A673 (cell line): Measurements from ENCODE around the gene HECTD4. TPM values are rescaled to one million over a fixed set of nuclear protein-coding genes. Genes with fewer than 3 reads are reported as not detected.

Source experiments
- BruUV-seq: library from RNA; stranded (reverse); fragments of 400-500 nt; replicated peaks from 2 replicates; lab custom pipeline; 2021; lab: Mats Ljungman, UMichigan
- CTCF ChIA-PET: fragments of 300-600 bp; sonication (Branson Sonifier 250); formaldehyde crosslinking; loops from one replicate; lab custom pipeline; 2022; ENCODE audit warnings: antibody characterized with exemption; lab: Charles Lee
- POLR2A ChIA-PET: fragments of 300-600 bp; sonication (Branson Sonifier 250); formaldehyde crosslinking; loops from one replicate; lab custom pipeline; 2022; ENCODE audit warnings: antibody characterized with exemption; ENCODE audit not compliant: low non-redundant PET; lab: Charles Lee
- DNase-seq: peaks from one replicate; pipeline ENCODE4 v3.0.0-alpha.2; 2015; ENCODE audit warnings: low spot score
- H3K27ac ChIP-seq: fragments of 200-600 bp; sonication (generic); 2 replicates; pipeline ENCODE4 v1.5.1; 2016; ENCODE audit warnings: mixed run types, low read depth, mild to moderate bottlenecking, mixed read lengths, antibody characterized with exemption, low read length; ENCODE audit not compliant: poor library complexity, severe bottlenecking
- H3K27me3 ChIP-seq: fragments of 200-600 bp; sonication (generic); replicated peaks from 2 replicates; pipeline ENCODE4 v1.6.1; 2017; ENCODE audit warnings: mixed run types, low read depth, mild to moderate bottlenecking, mixed read lengths, antibody characterized with exemption, low read length; ENCODE audit not compliant: insufficient read depth, poor library complexity
- H3K36me3 ChIP-seq: fragments of 200-600 bp; sonication (generic); 2 replicates; pipeline ENCODE4 v1.6.1; 2016; ENCODE audit warnings: mixed run types, mild to moderate bottlenecking, mixed read lengths, antibody characterized with exemption, low read length; ENCODE audit not compliant: insufficient read depth, poor library complexity, severe bottlenecking
- H3K4me1 ChIP-seq: fragments of 200-600 bp; sonication (generic); 2 replicates; pipeline ENCODE4 v1.6.1; 2017; ENCODE audit warnings: mixed run types, mild to moderate bottlenecking, mixed read lengths, antibody characterized with exemption, low read length; ENCODE audit not compliant: insufficient read depth, poor library complexity, severe bottlenecking
- H3K4me3 ChIP-seq: fragments of 200-600 bp; sonication (generic); 2 replicates; pipeline ENCODE4 v1.5.1; 2016; ENCODE audit warnings: low read depth, mixed run types, mild to moderate bottlenecking, mixed read lengths, low read length; ENCODE audit not compliant: poor library complexity, severe bottlenecking
- H3K9me3 ChIP-seq: fragments of 200-600 bp; sonication (generic); 2 replicates; pipeline ENCODE4 v1.6.1; 2016; ENCODE audit warnings: mixed run types, low read depth, mild to moderate bottlenecking, mixed read lengths, antibody characterized with exemption, low read length; ENCODE audit not compliant: poor library complexity, severe bottlenecking
- EZH2 ChIP-seq: fragments of 200-600 bp; sonication (generic); IDR thresholded peaks from 2 replicates; pipeline ENCODE4 v1.6.1; 2017; ENCODE audit warnings: borderline replicate concordance, low read depth, mild to moderate bottlenecking, mixed read lengths, antibody characterized with exemption, low read length; ENCODE audit not compliant: poor library complexity, severe bottlenecking
- intact Hi-C: fragments of 100-400 bp; cut with micrococcal nuclease; formaldehyde crosslinking; loops from one replicate; pipeline ENCODE4 v1.10.0; 2022; ENCODE audit not compliant: unreplicated experiment
- total RNA-seq: library from RNA; stranded (reverse); gene quantifications from 2 replicates; pipeline ENCODE4 v1.2.3, GENCODE V29; 2021
- TF ChIP-seq, protein P1 (sequence below): fragments of 300-800, 200-600 bp; sonication (generic); conservative IDR thresholded peaks from 2 replicates; pipeline ENCODE4 v1.5.1; 2017; ENCODE audit warnings: low read depth, mild to moderate bottlenecking, antibody characterized with exemption, low read length, moderate library complexity, mixed read lengths

HECTD4 gene
- total RNA-seq, 1 experiment from 2014 or later: 52.1 TPM

DNA sequence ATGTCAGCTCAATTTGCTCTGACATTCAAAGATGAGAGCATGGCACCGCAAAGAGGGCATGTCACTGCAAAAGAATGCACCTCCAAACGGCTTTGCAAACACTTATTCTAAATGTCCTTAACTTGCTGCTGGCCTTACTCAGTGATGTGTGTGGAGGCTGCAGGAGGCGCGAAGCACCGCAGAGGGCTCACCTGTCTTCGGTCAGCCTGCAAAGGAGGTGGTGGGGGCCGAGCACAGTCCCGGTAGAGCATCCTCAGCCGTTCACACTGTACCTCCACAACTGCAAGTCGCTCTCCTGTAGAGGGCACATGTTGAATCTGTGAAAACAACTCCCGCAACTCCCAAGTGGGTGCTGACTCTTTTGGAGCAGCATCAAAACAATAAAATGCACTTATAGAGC is 163.0 kb downstream of the HECTD4 start:
- no TSS peak for BruUV-seq
- Histone ChIP-seq H3K27ac (no peak overlapping the region), H3K4me1 (no peaks in the 10 kb centered on the region), H3K27me3 (no peaks in the 10 kb centered on the region), H3K9me3 (no peaks in the 10 kb centered on the region), H3K36me3 (no peaks in the 10 kb centered on the region), H3K4me3 (no peak overlapping the region)
- DNase-seq: no peak
- CTCF ChIA-PET: interaction anchor here (0.6 kb wide), 1 partner anchor 43 kb away, joined by 3 read pairs; no protein-coding TSS in a partner anchor
- POLR2A ChIA-PET: no interaction called here
- TF ChIP-seq, protein P1, sequence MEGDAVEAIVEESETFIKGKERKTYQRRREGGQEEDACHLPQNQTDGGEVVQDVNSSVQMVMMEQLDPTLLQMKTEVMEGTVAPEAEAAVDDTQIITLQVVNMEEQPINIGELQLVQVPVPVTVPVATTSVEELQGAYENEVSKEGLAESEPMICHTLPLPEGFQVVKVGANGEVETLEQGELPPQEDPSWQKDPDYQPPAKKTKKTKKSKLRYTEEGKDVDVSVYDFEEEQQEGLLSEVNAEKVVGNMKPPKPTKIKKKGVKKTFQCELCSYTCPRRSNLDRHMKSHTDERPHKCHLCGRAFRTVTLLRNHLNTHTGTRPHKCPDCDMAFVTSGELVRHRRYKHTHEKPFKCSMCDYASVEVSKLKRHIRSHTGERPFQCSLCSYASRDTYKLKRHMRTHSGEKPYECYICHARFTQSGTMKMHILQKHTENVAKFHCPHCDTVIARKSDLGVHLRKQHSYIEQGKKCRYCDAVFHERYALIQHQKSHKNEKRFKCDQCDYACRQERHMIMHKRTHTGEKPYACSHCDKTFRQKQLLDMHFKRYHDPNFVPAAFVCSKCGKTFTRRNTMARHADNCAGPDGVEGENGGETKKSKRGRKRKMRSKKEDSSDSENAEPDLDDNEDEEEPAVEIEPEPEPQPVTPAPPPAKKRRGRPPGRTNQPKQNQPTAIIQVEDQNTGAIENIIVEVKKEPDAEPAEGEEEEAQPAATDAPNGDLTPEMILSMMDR: no peak
- TF ChIP-seq EZH2: no peak
- intact Hi-C loops: no loop called here

DNA sequence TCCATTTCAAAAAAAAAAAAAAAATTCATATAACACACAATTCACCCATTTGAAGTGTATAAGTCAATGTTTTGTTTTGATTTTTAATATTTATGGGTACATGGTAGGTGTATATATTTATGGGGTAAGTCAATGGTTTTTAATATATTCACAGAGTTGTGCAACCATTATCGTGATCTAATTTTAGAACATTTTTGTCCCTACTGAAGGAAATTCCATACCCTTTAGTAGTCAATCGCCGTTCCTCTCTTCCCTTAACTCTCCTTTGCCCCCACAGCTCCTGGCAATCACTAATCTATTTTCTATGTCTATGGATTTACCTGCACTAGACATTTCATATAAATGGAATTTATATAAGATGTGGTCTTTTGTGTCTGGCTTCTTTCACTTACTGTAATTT is 164.1 kb downstream of the HECTD4 start:
- Histone ChIP-seq H3K27me3 (no peaks in the 10 kb centered on the region), H3K36me3 (no peaks in the 10 kb centered on the region), H3K4me1 (no peaks in the 10 kb centered on the region), H3K27ac (no peak overlapping the region), H3K4me3 (no peak overlapping the region), H3K9me3 (no peaks in the 10 kb centered on the region)
- ChIA-PET CTCF (no interaction called here), POLR2A (no interaction called here)
- BruUV-seq: no TSS peak
- no peak for DNase-seq
- intact Hi-C loops: no loop called here
- no peak for TF ChIP-seq EZH2
- TF ChIP-seq, protein P1: no peak

DNA sequence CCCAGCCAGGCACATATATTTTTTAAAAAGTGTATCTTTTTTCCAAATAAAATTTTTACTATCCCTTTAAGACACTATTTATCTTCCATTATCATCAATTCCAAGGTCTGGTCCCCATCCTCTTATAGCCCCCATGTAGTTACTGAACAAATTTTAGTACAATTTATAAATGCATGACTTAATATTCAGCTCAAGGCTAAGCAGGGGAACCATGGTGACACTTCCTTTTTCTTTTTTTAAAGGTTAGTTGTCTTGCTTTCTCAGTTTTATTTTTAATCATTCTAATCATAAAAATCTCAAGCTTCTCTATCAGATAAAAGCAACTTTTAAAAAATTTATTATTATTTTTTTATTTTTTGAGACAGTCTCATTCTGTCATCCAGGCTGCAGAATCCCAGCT is 164.6 kb downstream of the HECTD4 start:
- Histone ChIP-seq H3K9me3 (no peaks in the 10 kb centered on the region), H3K27me3 (no peaks in the 10 kb centered on the region), H3K36me3 (no peaks in the 10 kb centered on the region), H3K4me1 (no peaks in the 10 kb centered on the region), H3K27ac (no peak overlapping the region), H3K4me3 (no peak overlapping the region)
- no peak for DNase-seq
- intact Hi-C loops: no loop called here
- ChIA-PET POLR2A (no interaction called here), CTCF (no interaction called here)
- no peak for TF ChIP-seq EZH2
- TF ChIP-seq, protein P1: no peak
- BruUV-seq: no TSS peak
